K562 (cell line): ENCODE results near the gene BCAS4. TPM values are rescaled to one million over a fixed set of nuclear protein-coding genes. Genes with fewer than 3 reads are reported as not detected.

ENCODE experiments used
- ATAC-seq: fragments of 200-7000 bp; cut with Tn5 transposase; 3 replicates; pipeline ENCODE4 v1.9.1; 2020; ENCODE audit warnings: moderate library complexity
- BruUV-seq: library from RNA; stranded (reverse); fragments of 400-500 nt; replicated peaks from 2 replicates; lab custom pipeline; 2021; lab: Mats Ljungman, UMichigan
- CTCF ChIA-PET: fragments of 300-600 bp; formaldehyde crosslinking; extraction: SDS; loops from one replicate; lab custom pipeline; 2021; ENCODE audit warnings: low intra/inter-chr PET ratio; lab: Yijun Ruan, JAX
- POLR2A ChIA-PET: fragments of 300-600, 350-650 bp; sonication (Branson Sonifier 250); formaldehyde crosslinking; extraction: SDS; loops from one replicate; lab custom pipeline; 2021; ENCODE audit warnings: antibody characterized with exemption, inconsistent platforms; lab: Yijun Ruan, JAX
- DNase-seq, 4 experiments: peaks; one replicate each; pipeline versions ENCODE4 v3.0.0 to v3.0.0-alpha.2; 2011 to 2018; ENCODE audit warnings: low spot score in 3 of 4, mixed read lengths in 3 of 4; ENCODE audit errors: extremely low read depth in 1 of 4
- FAIRE-seq: peaks from 2 replicates; lab custom pipeline; 2011; peaks lifted over from hg19 to GRCh38; lab: Jason Lieb, UNC
- H2AFZ ChIP-seq: 2 replicates; pipeline ENCODE4 v1.6.0; 2011; ENCODE audit warnings: low read depth, low read length, control low read depth, inconsistent platforms
- H3K27ac ChIP-seq: fragments of 200-600 bp; 3 replicates; pipeline ENCODE4 v1.8.0; 2011; ENCODE audit warnings: low read depth, mild to moderate bottlenecking, control low read depth, inconsistent platforms, low read length, moderate library complexity, mixed read lengths; ENCODE audit errors: extremely low read depth
- H3K27me3 ChIP-seq, 2 experiments: fragments of 300-600 bp in 1 of 2; 2 replicates in 1 of 2; 3 replicates in 1 of 2; pipeline versions ENCODE4 v1.6.0 to v1.8.0; 2011; ENCODE audit warnings: inconsistent platforms in 2 of 2, low read length in 2 of 2, mild to moderate bottlenecking in 1 of 2, mixed read lengths in 1 of 2, moderate library complexity in 1 of 2; ENCODE audit not compliant: control insufficient read depth in 2 of 2, insufficient read depth in 2 of 2
- H3K36me3 ChIP-seq: fragments of 300-600 bp; 3 replicates; pipeline ENCODE4 v1.8.0; 2011; ENCODE audit warnings: mild to moderate bottlenecking, low read length, inconsistent platforms; ENCODE audit not compliant: control insufficient read depth, insufficient read depth
- H3K4me1 ChIP-seq, 2 experiments: fragments of 200-600 bp in 1 of 2; replicated peaks in 1 of 2; 2 replicates in 1 of 2; 3 replicates in 1 of 2; pipeline versions ENCODE4 v1.5.1 to v1.8.0; 2011; ENCODE audit warnings: inconsistent platforms in 2 of 2, low read length in 2 of 2, mild to moderate bottlenecking in 1 of 2, mixed read lengths in 1 of 2, moderate library complexity in 1 of 2; ENCODE audit not compliant: control insufficient read depth in 2 of 2, insufficient read depth in 2 of 2
- H3K4me2 ChIP-seq: 2 replicates; pipeline ENCODE4 v1.6.1; 2011; ENCODE audit warnings: low read length, control low read depth, inconsistent platforms, mixed read lengths; ENCODE audit not compliant: insufficient read depth
- H3K4me3 ChIP-seq: fragments of 200-600 bp; sonication (generic), shearing (Covaris generic); 2 replicates; pipeline ENCODE4 v1.5.1; 2016; ENCODE audit warnings: control low read depth, inconsistent platforms
- H3K79me2 ChIP-seq: fragments of 200-600 bp; 3 replicates; pipeline ENCODE4 v1.8.0; 2011; ENCODE audit warnings: low read length, inconsistent platforms; ENCODE audit not compliant: control insufficient read depth, insufficient read depth
- H3K9ac ChIP-seq, 2 experiments: 2 replicates each; pipeline versions ENCODE4 v1.6.0 to v1.6.1; 2011; ENCODE audit warnings: low read depth in 2 of 2, low read length in 2 of 2, control low read depth in 1 of 2, inconsistent platforms in 1 of 2, mild to moderate bottlenecking in 1 of 2, mixed read lengths in 1 of 2; ENCODE audit not compliant: insufficient read depth in 1 of 2
- H3K9me1 ChIP-seq: one replicate; pipeline ENCODE4 v1.6.0; 2011; ENCODE audit warnings: inconsistent platforms, mild to moderate bottlenecking, low read length, moderate library complexity; ENCODE audit not compliant: control insufficient read depth, insufficient read depth
- H3K9me3 ChIP-seq: replicated peaks from 2 replicates; pipeline ENCODE4 v1.5.1; 2011; ENCODE audit warnings: low read depth, low read length, inconsistent platforms; ENCODE audit not compliant: control insufficient read depth, insufficient read depth
- H4K20me1 ChIP-seq: replicated peaks from 2 replicates; pipeline ENCODE4 v1.6.1; 2011; ENCODE audit warnings: low read length, inconsistent platforms, mixed read lengths; ENCODE audit not compliant: control insufficient read depth, insufficient read depth
- ATF3 ChIP-seq, 2 experiments: fragments of 450-650 bp in 1 of 2; sonication (generic) in 1 of 2; formaldehyde crosslinking in 1 of 2; IDR thresholded peaks in 1 of 2; conservative IDR thresholded peaks in 1 of 2; 2 replicates each; pipeline versions ENCODE4 v1.6.1 to v1.8.1; 2016 to 2023; ENCODE audit warnings: mild to moderate bottlenecking in 2 of 2, moderate library complexity in 2 of 2, inconsistent platforms in 1 of 2, missing genetic modification reagents in 1 of 2
- CEBPG ChIP-seq, 3 experiments: fragments of 200-800 bp in 1 of 3; sonication (Bioruptor generic) in 1 of 3; sonication (generic) in 1 of 3; formaldehyde crosslinking in 1 of 3; IDR thresholded peaks in 2 of 3; conservative IDR thresholded peaks in 1 of 3; 2 replicates each; pipeline versions ENCODE4 v1.6.1 to v1.8.0; 2016 to 2022; ENCODE audit warnings: missing compliant biosample characterization in 2 of 3, missing genetic modification characterization in 2 of 3, mild to moderate bottlenecking in 1 of 3, missing genetic modification reagents in 1 of 3
- DPF2 ChIP-seq: fragments of 450-650 bp; IDR thresholded peaks from 2 replicates; pipeline ENCODE4 v1.6.1; 2016
- ETV5 ChIP-seq: sonication (generic); formaldehyde crosslinking; IDR thresholded peaks from 2 replicates; pipeline ENCODE4 v1.4.0; 2020; ENCODE audit warnings: low read depth, mild to moderate bottlenecking, missing genetic modification reagents
- KAT7 ChIP-seq: sonication (generic); formaldehyde crosslinking; IDR thresholded peaks from 2 replicates; pipeline ENCODE4 v1.8.0; 2022; ENCODE audit warnings: missing genetic modification reagents, mild to moderate bottlenecking, borderline replicate concordance
- NCOA6 ChIP-seq: fragments of 450-650 bp; IDR thresholded peaks from 2 replicates; pipeline ENCODE4 v1.6.1; 2017; ENCODE audit warnings: mild to moderate bottlenecking
- RAD51 ChIP-seq: fragments of 450-650 bp; IDR thresholded peaks from 2 replicates; pipeline ENCODE4 v1.7.1; 2016; ENCODE audit warnings: low read depth, mild to moderate bottlenecking, borderline replicate concordance
- SIRT6 ChIP-seq: IDR thresholded peaks from one replicate; pipeline ENCODE4 v1.6.1; 2012; ENCODE audit warnings: low read depth, mild to moderate bottlenecking, control low read depth, inconsistent platforms, low read length, moderate library complexity
- TBL1XR1 ChIP-seq, 2 experiments: IDR thresholded peaks; 2 replicates each; pipeline ENCODE4 v1.6.1; 2012; ENCODE audit warnings: improper control_type of control experiment in 2 of 2, low read length in 2 of 2, mild to moderate bottlenecking in 1 of 2
- TFE3 ChIP-seq: fragments of 450-650 bp; formaldehyde crosslinking; IDR thresholded peaks from 2 replicates; pipeline ENCODE4 v1.4.0; 2020; ENCODE audit warnings: mild to moderate bottlenecking, mixed read lengths
- ZBED1 ChIP-seq: IDR thresholded peaks from 2 replicates; pipeline ENCODE4 v1.6.1; 2014
- ZBTB8A ChIP-seq: fragments of 450-650 bp; IDR thresholded peaks from 2 replicates; pipeline ENCODE4 v1.6.1; 2018; ENCODE audit warnings: mild to moderate bottlenecking, moderate library complexity; ENCODE audit not compliant: partially characterized antibody
- WGBS: fragments of 100-300 bp; shearing (Covaris generic); methylation state at CpG from one replicate; pipeline ENCODE4 v1.1.6; 2016; ENCODE audit warnings: low coverage, mixed read lengths; ENCODE audit not compliant: insufficient coverage; ENCODE audit errors: missing lambda C conversion rate; 5-methylcytosine and 5-hydroxymethylcytosine counted together
- in situ Hi-C: fragments of 300-500 bp; cut with MboI; formaldehyde crosslinking; loops from 4 replicates; pipeline ENCODE4 v1.15.0; 2018; ENCODE audit warnings: inconsistent platforms, mixed read lengths
- intact Hi-C: fragments of 100-400 bp; cut with micrococcal nuclease; formaldehyde crosslinking; loops from 2 replicates; pipeline ENCODE4 v1.14.2; 2022
- polyA plus RNA-seq, 8 experiments: library from polyadenylated mRNA; depleted of rRNA in 4 of 8; stranded (reverse) in 5 of 8; unstranded in 3 of 8; fragments of >200 nt; fragmentation: Nextera tagmentation in 2 of 8; fragmentation: Illumina TruSeq in 1 of 8; extraction: Ambion mirVana in 2 of 8; extraction: Trizol in 1 of 8; gene quantifications; 2 replicates each; pipeline versions ENCODE4 v1.2.1 to v1.2.3, GENCODE V29; 2011 to 2014; ENCODE audit warnings: inconsistent platforms in 1 of 8, missing spikeins in 1 of 8
- total RNA-seq, 7 experiments: library from RNA; depleted of rRNA in 6 of 7; stranded (reverse); fragments of >200 nt in 6 of 7; fragmentation: Illumina TruSeq in 2 of 7; extraction: Trizol in 2 of 7; gene quantifications; 2 replicates each; pipeline versions ENCODE4 v1.2.1 to v1.2.3, GENCODE V29; 2011 to 2021; ENCODE audit warnings: low replicate concordance in 1 of 7

BCAS4 gene
- total and polyA plus RNA-seq, 9 of the 15 experiments (the other 6 are each of a cell fraction or from before 2014, with no cell fraction given): 0.15 to 2.3 (median 0.47) TPM

GRCh38 chr20:50916257-50916656 is 121.4 kb downstream of the BCAS4 start (continued):
- TF ChIP-seq TFE3: peak; percentile 93
- no peak for TF ChIP-seq ZBTB8A
- no peak for TF ChIP-seq ETV5 (CRISPR knock-in tag)
- TF ChIP-seq CEBPG (CRISPR knock-in tag; IDR thresholded peaks at IDR 0.05): no peak
- no peak for TF ChIP-seq CEBPG (tag; conservative IDR thresholded peaks at IDR 0.05 in 1 of 2, IDR thresholded peaks at IDR 0.05 in 1 of 2)
- TF ChIP-seq DPF2: no peak
- no peak for TF ChIP-seq TBL1XR1 (IDR thresholded peaks at IDR 0.05; ENCODE audit: low read length in 2 of 2)
- TF ChIP-seq RAD51: peak; percentile 85

GRCh38 chr20:50916934-50917333 is 122.1 kb downstream of the BCAS4 start:
- FAIRE-seq (no peak), DNase-seq (no peak), ATAC-seq (no peak)
- ChIA-PET CTCF (no interaction called here), POLR2A (interaction anchor here (1.0 to 3.8 kb wide), 3 partner anchors 8 to 14 kb away, joined by 3 to 30 read pairs (median 16); partner anchors contain the start of gene ADNP)
- in situ Hi-C loops: no loop called here
- H3K4me3 ChIP-seq: no peak overlapping the region
- H3K79me2 ChIP-seq: peaks cover 98% of the 10 kb centered on the region
- H3K4me2 ChIP-seq: no peak overlapping the region
- peaks cover 80% of the 10 kb centered on the region for H3K36me3 ChIP-seq
- no peaks in the 10 kb centered on the region for H3K9me1 ChIP-seq
- no peak overlapping the region for H2AFZ ChIP-seq
- TF ChIP-seq SIRT6 (no peak), KAT7 (no peak), ATF3 (IDR thresholded peaks at IDR 0.05) (no peak), ATF3 (CRISPR knock-in tag; conservative IDR thresholded peaks at IDR 0.05) (0 out of 2 replicates have a peak, but pooled peaks have one; percentile 9), ZBED1 (no peak), NCOA6 (no peak)
- H3K4me1 ChIP-seq: peaks cover 4 to 49% of the 10 kb centered on the region in 2 experiments
- 74% methylated on average over 3 of the region's 3 CpGs for WGBS
- no peaks in the 10 kb centered on the region for H3K27me3 ChIP-seq
- no TSS peak for BruUV-seq
- no peaks in the 10 kb centered on the region for H3K9me3 ChIP-seq
- H4K20me1 ChIP-seq: peaks cover 62% of the 10 kb centered on the region
- H3K27ac ChIP-seq: no peak overlapping the region; the same call in 2 of the 3 replicates
- intact Hi-C loops: no loop called here
- H3K9ac ChIP-seq: no peak overlapping the region; a peak in 1 of 4 replicates
